Spleen (tissue), 3 donors: ENCODE measurements around the gene RASSF4.

Experiments
- POLR2A ChIP-seq, 3 donors: fragments of 450-650 bp; IDR thresholded peaks; one replicate each; pipeline ENCODE4 v1.5.1; 2017; ENCODE audit warnings: antibody characterized with exemption in 3 of 3, mild to moderate bottlenecking in 1 of 3
- POLR2AphosphoS5 ChIP-seq, 3 donors: sonication (generic); formaldehyde crosslinking; IDR thresholded peaks; one replicate each; pipeline ENCODE4 v1.5.1; 2017; ENCODE audit warnings: antibody characterized with exemption in 3 of 3

DNA sequence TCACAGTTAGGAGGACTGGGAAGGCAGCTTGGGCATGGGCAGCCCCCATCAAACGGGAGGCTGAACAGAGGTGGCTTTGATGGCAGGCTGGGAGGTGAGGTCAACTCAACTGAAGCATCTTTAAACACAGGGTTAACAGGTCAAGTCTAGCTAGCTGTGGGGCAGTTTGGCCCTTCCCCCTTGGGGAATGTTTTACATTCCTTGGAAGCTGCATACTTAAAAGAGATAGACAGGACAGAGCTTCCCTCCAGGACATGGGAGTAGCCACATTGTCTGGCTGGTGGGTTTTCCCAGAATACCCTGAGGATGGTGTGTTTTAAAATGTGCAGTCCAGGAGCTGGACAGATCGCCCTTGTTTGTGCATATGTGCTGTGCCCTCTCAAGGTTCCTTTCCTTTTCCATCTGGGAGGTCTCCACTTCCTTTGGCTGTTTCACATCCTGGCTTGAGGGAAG, 6.8 kb upstream of the RASSF4 start:
- TF ChIP-seq POLR2AphosphoS5 (IDR thresholded peaks at IDR 0.05) (no peak), POLR2A (IDR thresholded peaks at IDR 0.05) (no peak)
